KMS-11 (cell line): ENCODE results near the gene ATP8A2.

ENCODE experiments used
- H2AFZ ChIP-seq: fragments of 200-600 bp; sonication (generic); 2 replicates; pipeline ENCODE4 v1.6.1; 2016; ENCODE audit warnings: antibody characterized with exemption, mixed run types, low read depth
- H3K27ac ChIP-seq: fragments of 200-600 bp; sonication (generic); 2 replicates; pipeline ENCODE4 v1.6.1; 2016; ENCODE audit warnings: mild to moderate bottlenecking, mixed run types
- H3K27me3 ChIP-seq: fragments of 200-600 bp; sonication (generic); 2 replicates; pipeline ENCODE4 v1.6.1; 2017; ENCODE audit warnings: mild to moderate bottlenecking, low read depth, mixed run types, moderate library complexity; ENCODE audit not compliant: insufficient read depth
- H3K36me3 ChIP-seq: fragments of 200-600 bp; sonication (generic); 2 replicates; pipeline ENCODE4 v1.6.1; 2017; ENCODE audit warnings: mild to moderate bottlenecking, mixed run types; ENCODE audit not compliant: insufficient read depth
- H3K4me1 ChIP-seq: fragments of 200-600 bp; sonication (generic); 2 replicates; pipeline ENCODE4 v1.6.1; 2016; ENCODE audit warnings: mild to moderate bottlenecking, low read depth, mixed run types; ENCODE audit not compliant: poor library complexity, severe bottlenecking
- H3K4me2 ChIP-seq: fragments of 200-600 bp; sonication (generic); 2 replicates; pipeline ENCODE4 v1.7.0; 2016; ENCODE audit warnings: mild to moderate bottlenecking, mixed run types
- H3K4me3 ChIP-seq: fragments of 200-600 bp; sonication (generic); IDR thresholded peaks from 2 replicates; pipeline ENCODE4 v1.6.1; 2017; ENCODE audit warnings: low read depth, low read length, mixed read lengths; ENCODE audit not compliant: insufficient read depth
- H3K79me2 ChIP-seq: fragments of 200-600 bp; sonication (generic); 2 replicates; pipeline ENCODE4 v1.6.1; 2016; ENCODE audit warnings: low read depth, mixed run types; ENCODE audit not compliant: insufficient read depth
- H3K9ac ChIP-seq: fragments of 200-600 bp; sonication (generic); 2 replicates; pipeline ENCODE4 v1.6.1; 2016; ENCODE audit warnings: mild to moderate bottlenecking, mixed run types
- H4K20me1 ChIP-seq: fragments of 200-600 bp; sonication (generic); 2 replicates; pipeline ENCODE4 v1.6.1; 2016; ENCODE audit warnings: mild to moderate bottlenecking, mixed run types; ENCODE audit not compliant: insufficient read depth
- CTCF ChIP-seq: fragments of 200-600 bp; sonication (generic); conservative IDR thresholded peaks from 2 replicates; pipeline ENCODE4 v1.6.1; 2017; ENCODE audit warnings: low read depth, mild to moderate bottlenecking, antibody characterized with exemption, low read length, moderate library complexity, mixed read lengths

ATP8A2 gene

GRCh38 chr13:25423831-25424230, 52.1 kb downstream of the ATP8A2 start:
- Histone ChIP-seq H3K9ac (no peak overlapping the region), H3K4me2 (no peak overlapping the region)

GRCh38 chr13:25429466-25429865, 57.7 kb downstream of the ATP8A2 start:
- no peaks in the 10 kb centered on the region for H3K27me3 ChIP-seq
- no peak overlapping the region for H3K9ac ChIP-seq
- no peak overlapping the region for H3K4me3 ChIP-seq
- no peak overlapping the region for H2AFZ ChIP-seq
- no peak overlapping the region for H3K4me2 ChIP-seq
- no peaks in the 10 kb centered on the region for H4K20me1 ChIP-seq
- H3K27ac ChIP-seq: no peak overlapping the region
- no peak for TF ChIP-seq CTCF
- H3K36me3 ChIP-seq: no peaks in the 10 kb centered on the region
- no peaks in the 10 kb centered on the region for H3K79me2 ChIP-seq
- H3K4me1 ChIP-seq: no peaks in the 10 kb centered on the region

More at GRCh38 chr13:25423831-25424230, 52.1 kb downstream of the ATP8A2 start:
- no peak for TF ChIP-seq CTCF
- Histone ChIP-seq H3K27me3 (no peaks in the 10 kb centered on the region), H3K27ac (no peak overlapping the region), H3K4me1 (no peaks in the 10 kb centered on the region), H3K79me2 (no peaks in the 10 kb centered on the region), H3K4me3 (no peak overlapping the region), H4K20me1 (no peaks in the 10 kb centered on the region), H3K36me3 (no peaks in the 10 kb centered on the region), H2AFZ (no peak overlapping the region)

GRCh38 chr13:25432691-25433090, 60.9 kb downstream of the ATP8A2 start:
- no peak overlapping the region for H3K4me3 ChIP-seq
- H3K79me2 ChIP-seq: no peaks in the 10 kb centered on the region
- TF ChIP-seq CTCF: no peak
- H3K27me3 ChIP-seq: no peaks in the 10 kb centered on the region
- H3K4me1 ChIP-seq: no peaks in the 10 kb centered on the region
- H3K36me3 ChIP-seq: no peaks in the 10 kb centered on the region
- no peaks in the 10 kb centered on the region for H4K20me1 ChIP-seq
- no peak overlapping the region for H2AFZ ChIP-seq
- no peak overlapping the region for H3K9ac ChIP-seq
- no peak overlapping the region for H3K4me2 ChIP-seq
- no peak overlapping the region for H3K27ac ChIP-seq

GRCh38 chr13:25440061-25440460, 68.3 kb downstream of the ATP8A2 start:
- TF ChIP-seq CTCF: no peak
- Histone ChIP-seq H3K27me3 (no peaks in the 10 kb centered on the region), H4K20me1 (no peaks in the 10 kb centered on the region), H3K4me2 (no peak overlapping the region), H2AFZ (no peak overlapping the region), H3K9ac (no peak overlapping the region), H3K79me2 (no peaks in the 10 kb centered on the region), H3K4me3 (no peak overlapping the region), H3K4me1 (no peaks in the 10 kb centered on the region), H3K36me3 (no peaks in the 10 kb centered on the region), H3K27ac (no peak overlapping the region)

- H4K20me1 ChIP-seq: no peaks in the 10 kb centered on the region
- no peaks in the 10 kb centered on the region for H3K36me3 ChIP-seq
- H3K9ac ChIP-seq: no peak overlapping the region
- no peak overlapping the region for H3K27ac ChIP-seq
- no peaks in the 10 kb centered on the region for H3K27me3 ChIP-seq
- no peak overlapping the region for H2AFZ ChIP-seq
- no peak overlapping the region for H3K4me2 ChIP-seq
- TF ChIP-seq CTCF: no peak
- H3K79me2 ChIP-seq: no peaks in the 10 kb centered on the region
- H3K4me3 ChIP-seq: no peak overlapping the region
- no peaks in the 10 kb centered on the region for H3K4me1 ChIP-seq
These were observed 74.5 kb downstream of the ATP8A2 start for GRCh38 chr13:25446261-25446660.
